ENCODE results near the gene SELENON. TPM values are rescaled to one million over a fixed set of nuclear protein-coding genes. Genes with fewer than 3 reads are reported as not detected.

SELENON gene
- total and polyA plus RNA-seq, 2 experiments from 2014 or later: 9.0 to 49.7 TPM

DNA sequence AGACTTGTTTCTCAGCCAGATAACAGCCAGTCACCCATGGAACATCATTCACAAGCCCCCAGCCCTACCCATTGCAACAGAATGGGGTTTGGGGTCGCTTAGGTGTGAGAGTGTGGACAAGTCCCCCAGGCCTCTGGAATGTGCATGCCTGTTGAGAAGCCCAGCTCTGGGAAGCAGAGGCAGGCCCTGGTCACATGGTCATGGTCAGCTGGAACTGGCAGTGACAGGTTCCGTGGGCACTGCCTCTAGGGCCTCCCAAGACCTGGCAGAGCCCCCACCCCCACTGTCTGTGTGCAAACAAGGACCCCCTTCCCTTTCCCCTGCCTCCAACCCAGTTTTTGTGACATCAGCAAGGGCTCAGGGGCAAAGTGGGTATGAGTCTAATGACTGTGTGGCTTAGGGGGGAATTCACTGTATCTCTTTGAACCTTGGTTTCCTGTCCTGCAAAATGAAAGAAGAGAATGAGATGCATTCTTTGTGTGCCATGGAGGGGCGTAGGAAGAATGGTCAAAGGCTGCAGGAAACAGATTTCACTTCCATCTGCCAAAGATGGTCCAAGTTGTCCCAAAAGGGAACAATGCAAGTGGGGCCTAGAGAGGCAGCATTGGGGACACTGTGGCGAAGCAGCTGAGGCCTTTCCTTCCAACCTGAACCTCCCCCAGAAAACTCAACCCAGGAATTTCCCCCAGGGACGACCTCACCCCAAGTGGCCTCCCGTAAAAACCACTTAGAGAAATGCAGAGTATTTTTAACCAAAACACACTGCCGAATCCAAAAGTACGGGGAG lies 34.7 kb upstream of the SELENON start:
- Histone ChIP-seq H3K27me3 (replicated peaks; ENCODE audit: insufficient read depth) (no peaks in the 10 kb centered on the region), H3K79me2 (ENCODE audit: insufficient read depth) (no peaks in the 10 kb centered on the region), H3K9ac (no peak overlapping the region), H3K4me3 (no peak overlapping the region), H4K20me1 (ENCODE audit: insufficient read depth) (no peaks in the 10 kb centered on the region), H3F3A (ENCODE audit: insufficient read depth) (no peaks in the 10 kb centered on the region), H3K4me2 (ENCODE audit: unreplicated experiment) (no peak overlapping the region), H3K36me3 (ENCODE audit: low read depth) (no peaks in the 10 kb centered on the region), H2AFZ (no peak overlapping the region), H3K27ac (no peak overlapping the region), H3K4me1 (ENCODE audit: insufficient read depth) (no peaks in the 10 kb centered on the region), H3K9me2 (ENCODE audit: insufficient read depth) (no peaks in the 10 kb centered on the region), H3K9me3 (ENCODE audit: low read depth) (no peaks in the 10 kb centered on the region)
- TF ChIP-seq EZH2phosphoT487 (IDR thresholded peaks at IDR 0.05; ENCODE audit: insufficient read depth, low read depth): no peak
- no peak for TF ChIP-seq EZH2 (IDR thresholded peaks at IDR 0.05; ENCODE audit: insufficient read depth, poor library complexity, severe bottlenecking)
- DNase-seq: no peak
- 80% methylated on average over 8 of the region's 8 CpGs for WGBS, 2 experiments (ENCODE audit: low coverage in 1 of 2, low lambda C conversion rate in 2 of 2, missing lambda C conversion rate in 2 of 2)
- in situ Hi-C loops (cut with MboI): no loop called here

DNA sequence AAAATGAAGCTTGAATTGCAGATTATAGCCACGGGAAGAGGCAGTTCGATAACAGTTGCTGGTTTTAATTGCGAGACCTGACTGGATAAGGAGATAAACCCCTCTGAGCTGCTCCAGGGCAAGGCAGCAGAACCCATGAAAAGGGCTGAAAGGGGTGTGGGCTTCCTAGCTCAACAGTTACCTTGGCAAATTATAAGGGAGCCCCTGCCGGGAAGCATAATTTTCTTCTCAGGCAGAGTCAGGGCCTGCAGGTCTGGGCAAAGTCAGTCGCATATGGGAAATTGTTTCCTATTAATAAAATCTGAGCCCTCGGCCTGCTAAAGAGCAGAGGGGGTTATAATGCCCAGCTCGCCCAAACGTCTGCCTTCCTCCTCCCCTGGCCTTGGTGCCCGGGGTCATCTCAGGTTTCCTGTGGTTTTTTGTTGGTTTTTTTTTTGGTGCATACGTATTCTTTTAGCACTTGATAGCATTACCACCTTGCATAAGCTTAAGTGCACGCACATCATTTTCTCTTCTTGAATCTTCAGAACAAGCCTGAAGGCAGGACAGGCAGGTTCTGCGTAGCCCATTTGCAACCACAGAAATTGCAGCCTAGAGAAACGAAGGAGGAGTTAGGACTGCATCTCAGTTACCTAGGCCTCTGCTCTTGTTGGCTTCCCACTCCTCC lies 33.9 kb upstream of the SELENON start:
- TF ChIP-seq EZH2phosphoT487 (IDR thresholded peaks at IDR 0.05; ENCODE audit: insufficient read depth, low read depth) (no peak), EZH2 (IDR thresholded peaks at IDR 0.05; ENCODE audit: insufficient read depth, poor library complexity, severe bottlenecking) (no peak)
- Histone ChIP-seq H3F3A (ENCODE audit: insufficient read depth) (no peaks in the 10 kb centered on the region), H3K9me3 (ENCODE audit: low read depth) (no peaks in the 10 kb centered on the region), H3K9ac (no peak overlapping the region), H3K27ac (no peak overlapping the region), H3K4me1 (ENCODE audit: insufficient read depth) (no peaks in the 10 kb centered on the region), H3K36me3 (ENCODE audit: low read depth) (no peaks in the 10 kb centered on the region), H4K20me1 (ENCODE audit: insufficient read depth) (no peaks in the 10 kb centered on the region), H3K27me3 (replicated peaks; ENCODE audit: insufficient read depth) (no peaks in the 10 kb centered on the region), H3K9me2 (ENCODE audit: insufficient read depth) (no peaks in the 10 kb centered on the region), H3K4me3 (no peak overlapping the region), H3K4me2 (ENCODE audit: unreplicated experiment) (no peak overlapping the region), H3K79me2 (ENCODE audit: insufficient read depth) (no peaks in the 10 kb centered on the region), H2AFZ (no peak overlapping the region)
- in situ Hi-C loops (cut with MboI): no loop called here
- 74 to 80% methylated on average over 13 of the region's 13 CpGs for WGBS, 2 experiments (ENCODE audit: low coverage in 1 of 2, low lambda C conversion rate in 2 of 2, missing lambda C conversion rate in 2 of 2)
- DNase-seq: no peak

DNA sequence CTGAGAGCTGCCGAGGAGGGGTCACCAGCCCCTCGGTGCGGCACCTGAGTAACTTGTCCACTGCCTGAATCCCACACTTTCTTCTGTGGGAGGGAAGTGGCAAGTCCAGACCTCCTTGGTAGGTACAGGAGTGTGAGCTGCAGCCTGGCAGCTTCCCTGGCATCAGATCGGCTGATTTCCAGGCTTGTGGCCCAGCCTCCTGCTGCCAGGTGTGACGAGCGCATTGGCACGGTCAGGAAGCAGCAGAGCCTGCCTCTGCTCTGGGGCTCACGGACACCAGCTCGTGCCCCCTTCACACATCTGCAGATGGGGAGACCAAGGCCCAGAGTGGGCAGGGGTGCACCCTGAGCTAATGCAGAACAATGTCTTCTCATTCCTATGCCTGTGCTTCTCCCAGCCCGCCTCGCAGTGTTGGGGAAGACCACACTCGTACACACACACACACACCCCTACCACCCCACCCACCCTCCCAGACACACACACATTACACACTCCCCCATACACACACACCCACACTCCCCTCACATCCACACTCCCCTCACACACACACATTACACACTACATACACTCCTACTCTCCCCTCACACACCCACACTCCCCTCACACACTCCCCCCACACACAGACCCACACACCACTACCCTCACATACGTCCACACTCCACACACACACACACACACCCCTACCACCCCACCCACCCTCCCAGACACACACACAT lies 33.1 kb upstream of the SELENON start:
- Histone ChIP-seq H3K4me2 (ENCODE audit: unreplicated experiment) (no peak overlapping the region), H2AFZ (no peak overlapping the region), H3K9me2 (ENCODE audit: insufficient read depth) (no peaks in the 10 kb centered on the region), H3K79me2 (ENCODE audit: insufficient read depth) (no peaks in the 10 kb centered on the region), H3K36me3 (ENCODE audit: low read depth) (no peaks in the 10 kb centered on the region), H3K4me1 (ENCODE audit: insufficient read depth) (no peaks in the 10 kb centered on the region), H3F3A (ENCODE audit: insufficient read depth) (no peaks in the 10 kb centered on the region), H4K20me1 (ENCODE audit: insufficient read depth) (no peaks in the 10 kb centered on the region), H3K27ac (no peak overlapping the region), H3K9me3 (ENCODE audit: low read depth) (no peaks in the 10 kb centered on the region), H3K4me3 (no peak overlapping the region), H3K27me3 (replicated peaks; ENCODE audit: insufficient read depth) (no peaks in the 10 kb centered on the region), H3K9ac (no peak overlapping the region)
- 82 to 94% methylated on average over 7 to 13 of the region's 13 CpGs for WGBS, 2 experiments (ENCODE audit: low coverage in 1 of 2, low lambda C conversion rate in 2 of 2, missing lambda C conversion rate in 2 of 2)
- TF ChIP-seq EZH2 (IDR thresholded peaks at IDR 0.05; ENCODE audit: insufficient read depth, poor library complexity, severe bottlenecking) (no peak), EZH2phosphoT487 (IDR thresholded peaks at IDR 0.05; ENCODE audit: insufficient read depth, low read depth) (no peak)
- no peak for DNase-seq
- in situ Hi-C loops (cut with MboI): no loop called here

DNA sequence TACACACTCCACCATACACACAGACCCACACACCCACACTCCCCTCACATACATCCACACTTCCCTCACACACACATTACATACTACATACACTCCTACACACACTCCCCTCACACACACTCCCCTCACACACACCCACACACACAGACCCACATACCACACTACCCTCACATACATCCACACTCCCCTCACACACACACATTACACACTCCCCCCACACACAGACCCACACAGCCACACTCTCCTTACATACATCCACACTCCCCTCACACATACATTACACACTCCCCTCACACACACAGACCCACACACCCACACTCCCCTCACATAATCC lies 32.6 kb upstream of the SELENON start:
- Histone ChIP-seq H3K9ac (no peak overlapping the region), H4K20me1 (ENCODE audit: insufficient read depth) (no peaks in the 10 kb centered on the region), H3K36me3 (ENCODE audit: low read depth) (no peaks in the 10 kb centered on the region), H3K79me2 (ENCODE audit: insufficient read depth) (no peaks in the 10 kb centered on the region), H3K4me1 (ENCODE audit: insufficient read depth) (no peaks in the 10 kb centered on the region), H3K9me2 (ENCODE audit: insufficient read depth) (no peaks in the 10 kb centered on the region), H3K27ac (no peak overlapping the region), H2AFZ (no peak overlapping the region), H3F3A (ENCODE audit: insufficient read depth) (no peaks in the 10 kb centered on the region), H3K4me2 (ENCODE audit: unreplicated experiment) (no peak overlapping the region), H3K9me3 (ENCODE audit: low read depth) (no peaks in the 10 kb centered on the region), H3K27me3 (replicated peaks; ENCODE audit: insufficient read depth) (no peaks in the 10 kb centered on the region), H3K4me3 (no peak overlapping the region)
- in situ Hi-C loops (cut with MboI): no loop called here
- DNase-seq: no peak
- TF ChIP-seq EZH2 (IDR thresholded peaks at IDR 0.05; ENCODE audit: insufficient read depth, poor library complexity, severe bottlenecking) (no peak), EZH2phosphoT487 (IDR thresholded peaks at IDR 0.05; ENCODE audit: insufficient read depth, low read depth) (no peak)

Data from GM23248 (cell line).